Middle frontal gyrus (tissue), 1 donor: ENCODE data around the gene TUBA8.
"Not testable (repeated sequence)": the region's sequence is repeated elsewhere in the genome, so short reads cannot be mapped to it uniquely, and the experiment has no call there.

Experiments
- DNase-seq: peaks from one replicate; pipeline ENCODE4 v3.0.0-alpha.2; 2015; ENCODE audit warnings: low spot score; ENCODE audit errors: extremely low spot score

TUBA8 gene

DNA sequence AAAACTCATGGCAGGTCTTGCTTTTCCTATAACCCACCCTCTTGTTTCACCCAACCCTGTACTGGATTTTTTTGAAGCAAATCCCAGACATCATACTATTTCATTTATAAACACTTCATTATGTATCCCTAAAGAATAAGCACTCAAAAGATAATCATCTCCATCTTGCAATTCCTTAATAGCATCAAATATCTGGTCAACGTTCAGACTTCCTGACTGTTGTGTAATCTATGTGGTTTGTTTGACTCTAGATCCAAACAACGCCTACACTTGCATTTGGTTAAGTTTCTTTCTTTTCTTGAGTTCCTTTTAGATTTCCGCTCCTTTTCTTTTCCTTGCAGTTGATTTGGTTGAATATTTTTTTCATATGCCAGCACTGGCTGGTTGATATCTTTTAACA is 61.6 kb downstream of the TUBA8 start:
- DNase-seq: not testable (repeated sequence)

DNA sequence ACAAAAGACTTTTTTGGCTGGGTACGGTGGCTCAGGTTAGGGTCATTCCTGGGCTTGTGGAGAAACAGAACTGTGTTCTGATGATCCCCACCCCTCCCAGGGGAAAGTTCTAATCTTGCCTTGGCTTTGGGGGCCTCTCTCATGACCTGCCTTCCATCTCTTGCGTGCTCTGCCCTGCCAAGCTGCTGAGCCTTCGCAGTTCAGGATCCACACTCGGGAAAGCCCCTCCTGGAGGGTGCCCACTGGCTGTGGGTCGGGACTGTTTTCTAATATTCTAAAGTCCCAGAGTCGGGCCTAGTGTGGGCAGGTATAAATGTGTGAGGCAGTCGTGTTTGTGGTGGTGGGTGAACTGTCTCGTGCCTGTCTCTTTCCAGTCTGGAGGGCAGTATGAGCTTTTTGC is 62.2 kb downstream of the TUBA8 start:
- not testable (repeated sequence) for DNase-seq

DNA sequence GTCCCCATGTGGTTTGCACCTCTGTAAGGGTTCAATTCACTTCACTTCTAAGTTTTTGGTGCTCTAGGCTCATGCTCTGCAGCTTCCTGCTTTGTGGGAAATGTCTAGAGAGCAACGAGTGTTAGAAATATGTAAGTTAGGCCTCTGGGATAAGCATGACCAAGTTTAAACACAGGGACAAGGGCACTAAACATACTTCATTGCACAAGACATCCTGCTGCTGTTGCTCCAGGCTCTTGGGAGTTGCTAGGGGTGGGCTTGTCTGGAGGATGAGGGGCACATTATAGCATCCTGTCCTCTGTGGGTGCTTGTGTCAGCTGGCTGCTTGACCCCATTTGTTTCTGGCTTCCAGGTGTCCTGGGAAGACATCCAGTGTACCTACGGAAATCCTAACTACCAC is 62.8 kb downstream of the TUBA8 start:
- not testable (repeated sequence) for DNase-seq
